Left lung (tissue), 10 donors: Measurements from ENCODE around the gene AOPEP. TPM values are rescaled to one million over a fixed set of nuclear protein-coding genes. Genes with fewer than 3 reads are reported as not detected.

Experiments used
- ATAC-seq: fragments of 200-7000 bp; cut with Tn5 transposase; one replicate; pipeline ENCODE4 v1.9.1; 2020; ENCODE audit warnings: moderate library complexity
- DNase-seq, 4 donors: peaks; one replicate each; pipeline ENCODE4 v3.0.0-alpha.2; 2013 to 2020
- H3K27ac ChIP-seq, 2 donors: fragments of 200-600 bp; sonication (generic) in 1 of 2; one replicate each; pipeline versions ENCODE4 v1.5.0 to v1.8.0; 2020 to 2021
- H3K27me3 ChIP-seq, 2 donors: fragments of 200-600 bp; sonication (generic) in 1 of 2; one replicate each; pipeline versions ENCODE4 v1.5.0 to v1.8.0; 2020 to 2021
- H3K36me3 ChIP-seq, 2 donors: fragments of 200-600 bp; sonication (generic) in 1 of 2; one replicate each; pipeline versions ENCODE4 v1.5.0 to v1.8.0; 2020 to 2021
- H3K4me1 ChIP-seq, 2 donors: fragments of 200-600 bp; one replicate each; pipeline ENCODE4 v1.8.0; 2021
- H3K4me3 ChIP-seq, 2 donors: fragments of 200-600 bp; sonication (generic) in 1 of 2; one replicate each; pipeline versions ENCODE4 v1.5.0 to v1.8.0; 2020 to 2021; ENCODE audit warnings: mild to moderate bottlenecking in 1 of 2
- H3K9me3 ChIP-seq, 2 donors: fragments of 200-600 bp; sonication (generic) in 1 of 2; one replicate each; pipeline versions ENCODE4 v1.5.0 to v1.8.0; 2020 to 2021
- intact Hi-C, 2 donors: fragments of 100-400 bp; cut with DNase I; formaldehyde crosslinking; loops; one replicate each; pipeline versions ENCODE4 v1.11.2 to v1.14.2; 2022
- polyA plus RNA-seq, 6 donors: library from polyadenylated mRNA; unstranded; fragments of 120-200 nt; gene quantifications; one replicate each; pipeline ENCODE4 v1.2.1, GENCODE V29; 2013; ENCODE audit not compliant: insufficient read length in 6 of 6
- total RNA-seq, 2 donors: library from RNA; stranded (reverse); fragmentation: NEBNext Ultra II Directional; extraction: Animal tissue kit (Norgen Biotek cat#: 25700); gene quantifications; one replicate each; pipeline ENCODE4 v1.2.1, GENCODE V29; 2021
- TF ChIP-seq, protein P1 (sequence below), 2 donors: fragments of 200-600 bp; sonication (generic) in 1 of 2; IDR thresholded peaks; one replicate each; pipeline versions ENCODE4 v1.5.0 to v1.8.0; 2021; ENCODE audit warnings: antibody characterized with exemption in 2 of 2
- donor health status: DM: no; HTN: yes; CAD: no.
- donor health status: DM: no; HTN: no; CAD: no.

The AOPEP gene
- total and polyA plus RNA-seq, 8 donors: 32.5 to 83.2 (median 39.9) TPM

DNA sequence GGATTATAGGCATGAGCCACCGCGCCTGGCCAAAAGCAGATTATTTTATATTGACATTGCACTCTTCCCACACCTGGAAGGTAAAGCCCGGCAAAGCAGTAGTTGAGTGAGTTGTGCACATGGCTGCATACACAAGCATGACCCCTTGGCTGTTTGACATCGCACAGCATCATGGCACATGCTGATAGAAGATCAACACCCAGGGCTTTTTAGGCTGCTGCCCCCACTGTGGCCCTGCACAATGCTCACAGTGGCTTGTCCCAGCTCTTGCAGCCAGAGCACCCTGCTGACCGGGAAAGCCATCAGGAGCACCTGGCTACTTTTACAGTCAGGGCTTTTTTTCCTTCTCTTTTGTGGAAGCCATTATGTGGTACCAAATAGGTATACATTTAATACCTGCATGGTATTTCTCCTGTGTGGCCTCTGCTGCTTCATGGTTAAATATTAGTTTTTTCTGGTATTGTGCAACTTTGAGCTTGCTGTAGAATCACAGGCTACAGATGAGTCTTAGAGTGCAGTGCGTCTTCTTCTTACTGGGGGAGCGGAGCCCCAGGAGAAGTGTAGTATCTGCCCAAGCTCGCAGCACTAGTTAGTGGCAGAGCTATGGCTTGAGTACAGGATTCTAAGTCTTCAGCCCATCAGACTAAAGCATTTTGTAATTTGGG is 264.5 kb downstream of the AOPEP start:
- H3K27ac ChIP-seq: no peak overlapping the region
- intact Hi-C loops: no loop called here
- peaks cover 16 to 18% of the 10 kb centered on the region in 2 donors for H3K4me1 ChIP-seq
- no peak for ATAC-seq
- H3K27me3 ChIP-seq: no peaks in the 10 kb centered on the region
- no peak overlapping the region for H3K4me3 ChIP-seq
- TF ChIP-seq, protein P1, sequence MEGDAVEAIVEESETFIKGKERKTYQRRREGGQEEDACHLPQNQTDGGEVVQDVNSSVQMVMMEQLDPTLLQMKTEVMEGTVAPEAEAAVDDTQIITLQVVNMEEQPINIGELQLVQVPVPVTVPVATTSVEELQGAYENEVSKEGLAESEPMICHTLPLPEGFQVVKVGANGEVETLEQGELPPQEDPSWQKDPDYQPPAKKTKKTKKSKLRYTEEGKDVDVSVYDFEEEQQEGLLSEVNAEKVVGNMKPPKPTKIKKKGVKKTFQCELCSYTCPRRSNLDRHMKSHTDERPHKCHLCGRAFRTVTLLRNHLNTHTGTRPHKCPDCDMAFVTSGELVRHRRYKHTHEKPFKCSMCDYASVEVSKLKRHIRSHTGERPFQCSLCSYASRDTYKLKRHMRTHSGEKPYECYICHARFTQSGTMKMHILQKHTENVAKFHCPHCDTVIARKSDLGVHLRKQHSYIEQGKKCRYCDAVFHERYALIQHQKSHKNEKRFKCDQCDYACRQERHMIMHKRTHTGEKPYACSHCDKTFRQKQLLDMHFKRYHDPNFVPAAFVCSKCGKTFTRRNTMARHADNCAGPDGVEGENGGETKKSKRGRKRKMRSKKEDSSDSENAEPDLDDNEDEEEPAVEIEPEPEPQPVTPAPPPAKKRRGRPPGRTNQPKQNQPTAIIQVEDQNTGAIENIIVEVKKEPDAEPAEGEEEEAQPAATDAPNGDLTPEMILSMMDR (IDR thresholded peaks at IDR 0.05): no peak
- no peaks in the 10 kb centered on the region for H3K36me3 ChIP-seq
- DNase-seq: no peak
- H3K9me3 ChIP-seq: no peaks in the 10 kb centered on the region

DNA sequence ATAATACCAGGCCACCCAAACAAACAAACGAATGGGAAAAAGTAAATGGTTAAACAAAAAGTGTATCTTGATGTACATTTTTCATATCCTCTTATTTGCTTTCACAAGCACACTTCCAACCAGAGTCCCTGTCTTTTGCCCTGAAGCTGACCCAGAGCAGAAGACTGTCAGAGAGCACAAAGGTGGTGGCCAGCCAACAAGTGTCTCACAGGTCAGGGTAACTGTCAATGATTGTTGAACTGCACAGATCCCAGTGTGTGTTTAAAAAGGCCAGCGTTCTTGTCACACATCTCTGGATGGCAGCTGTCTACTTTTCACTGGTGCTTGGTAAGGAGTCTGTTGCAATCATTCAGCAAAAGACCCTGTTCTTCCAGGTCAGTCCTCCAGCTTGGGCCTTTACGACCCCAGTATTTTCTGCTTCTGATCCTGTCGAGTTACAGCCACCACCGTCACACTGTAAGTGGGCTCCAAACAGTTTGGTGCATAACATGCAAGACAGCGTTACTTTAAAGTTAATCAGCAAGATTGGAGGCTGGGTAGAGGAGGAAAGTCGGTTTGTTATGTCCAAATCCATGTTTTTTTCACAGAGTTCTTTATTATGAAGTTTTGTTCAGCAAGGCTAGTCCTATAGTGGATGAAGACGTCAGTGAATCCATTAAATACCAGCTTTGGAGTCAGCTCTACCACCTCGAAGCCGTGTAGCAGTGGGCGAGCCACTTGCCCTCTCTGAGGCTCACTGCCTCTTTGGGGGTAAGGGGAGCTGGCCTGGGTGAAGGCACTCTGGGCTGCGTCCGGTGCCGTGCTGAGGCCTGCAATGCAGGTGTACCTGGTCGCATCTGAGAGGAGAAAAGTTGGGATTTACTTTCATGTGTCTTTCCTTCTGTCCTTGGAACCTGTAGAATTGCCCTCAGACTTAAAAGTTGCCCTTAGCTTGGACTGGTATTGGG is 265.7 kb downstream of the AOPEP start:
- ATAC-seq: no peak

DNA sequence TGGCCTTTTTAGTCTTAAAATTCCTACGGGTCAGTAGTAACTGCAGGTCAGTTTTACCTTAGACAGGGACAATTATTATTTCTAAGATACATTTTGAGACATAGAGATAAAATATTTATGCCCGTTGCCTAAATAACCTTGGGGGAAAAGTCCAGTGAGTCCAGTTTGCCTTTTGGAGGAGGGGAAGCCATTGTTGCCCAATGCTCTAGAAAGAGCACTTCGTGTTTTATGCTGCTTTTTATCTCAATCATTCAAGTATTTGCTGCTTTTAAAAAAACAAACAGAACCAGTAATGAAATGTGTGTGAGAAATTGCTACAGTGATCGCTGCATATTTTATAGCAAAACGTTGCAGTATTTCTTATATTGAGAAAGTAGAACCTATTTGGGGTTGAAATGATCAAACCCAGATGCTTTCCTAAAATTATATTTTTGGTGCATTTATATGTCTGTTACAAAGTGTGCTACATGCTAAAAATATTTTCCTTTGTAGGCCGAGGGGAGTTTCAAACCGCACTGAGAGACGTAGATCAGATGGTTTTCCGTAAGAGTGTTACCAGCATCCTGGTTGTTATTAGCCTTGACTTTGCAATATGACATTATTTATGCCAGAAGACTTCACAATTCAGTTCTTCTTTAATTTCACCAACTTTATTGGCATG is 266.8 kb downstream of the AOPEP start:
- DNase-seq (peak in 1 of 4 donors; percentile 39), ATAC-seq (peak; percentile 9)
- H3K4me1 ChIP-seq: peaks cover 16 to 19% of the 10 kb centered on the region in 2 donors
- H3K36me3 ChIP-seq: no peaks in the 10 kb centered on the region
- intact Hi-C loops: no loop called here
- H3K27ac ChIP-seq: peak overlapping the region; percentile 0 to 64
- TF ChIP-seq, protein P1 (IDR thresholded peaks at IDR 0.05): no peak
- H3K4me3 ChIP-seq: no peak overlapping the region
- H3K27me3 ChIP-seq: no peaks in the 10 kb centered on the region
- H3K9me3 ChIP-seq: no peaks in the 10 kb centered on the region

More for the DNA sequence above, 265.7 kb downstream of the AOPEP start:
- no peak for DNase-seq
- TF ChIP-seq, protein P1 (IDR thresholded peaks at IDR 0.05): no peak
- no peaks in the 10 kb centered on the region for H3K9me3 ChIP-seq
- H3K27ac ChIP-seq: peak overlapping the region in 1 of 2 donors; percentile 64
- H3K27me3 ChIP-seq: no peaks in the 10 kb centered on the region
- H3K36me3 ChIP-seq: no peaks in the 10 kb centered on the region
- peaks cover 16 to 19% of the 10 kb centered on the region in 2 donors for H3K4me1 ChIP-seq
- intact Hi-C loops: no loop called here
- no peak overlapping the region for H3K4me3 ChIP-seq

DNA sequence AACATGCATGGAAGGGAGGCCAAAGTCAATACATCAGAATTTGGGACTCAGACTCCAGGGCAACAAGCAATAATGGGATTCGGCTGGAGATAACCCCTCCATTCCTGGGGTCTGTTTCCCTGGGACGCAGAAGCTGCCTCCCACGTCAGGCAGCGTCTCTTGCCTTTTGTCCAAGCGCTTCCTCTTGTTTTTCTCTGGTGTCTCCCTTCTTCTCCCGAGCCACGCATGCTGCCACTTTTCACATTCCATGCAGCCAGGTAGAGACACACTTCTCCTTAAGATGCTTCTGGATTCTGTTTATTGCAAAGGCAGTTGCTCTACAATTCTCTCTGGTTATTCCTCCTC is 267.3 kb downstream of the AOPEP start:
- no peak for DNase-seq
- TF ChIP-seq, protein P1 (IDR thresholded peaks at IDR 0.05): no peak
- Histone ChIP-seq H3K9me3 (no peaks in the 10 kb centered on the region), H3K36me3 (no peaks in the 10 kb centered on the region), H3K4me3 (no peak overlapping the region), H3K27ac (peak overlapping the region in 1 of 2 donors; percentile 50), H3K4me1 (peaks cover 16 to 19% of the 10 kb centered on the region in 2 donors), H3K27me3 (no peaks in the 10 kb centered on the region)
- intact Hi-C loops: no loop called here
- no peak for ATAC-seq
